Midbrain (tissue), 1 donor: Measurements from ENCODE around the gene ATP5F1E.
"Not testable (repeated sequence)": the region's sequence is repeated elsewhere in the genome, so short reads cannot be mapped to it uniquely, and the experiment has no call there.

Experiments used
- DNase-seq: peaks from one replicate; lab custom pipeline; 2025; lab: John Stamatoyannopoulos, UW

ATP5F1E gene

GRCh38 chr20:59019217-59019616 is 12.9 kb downstream of the ATP5F1E start, which contains the start of gene TUBB1:
TSS of gene TUBB1 (plus strand) at chr20:59019429. CDS start at chr20:59019523, 94 bp downstream.
- no peak for DNase-seq

DNA sequence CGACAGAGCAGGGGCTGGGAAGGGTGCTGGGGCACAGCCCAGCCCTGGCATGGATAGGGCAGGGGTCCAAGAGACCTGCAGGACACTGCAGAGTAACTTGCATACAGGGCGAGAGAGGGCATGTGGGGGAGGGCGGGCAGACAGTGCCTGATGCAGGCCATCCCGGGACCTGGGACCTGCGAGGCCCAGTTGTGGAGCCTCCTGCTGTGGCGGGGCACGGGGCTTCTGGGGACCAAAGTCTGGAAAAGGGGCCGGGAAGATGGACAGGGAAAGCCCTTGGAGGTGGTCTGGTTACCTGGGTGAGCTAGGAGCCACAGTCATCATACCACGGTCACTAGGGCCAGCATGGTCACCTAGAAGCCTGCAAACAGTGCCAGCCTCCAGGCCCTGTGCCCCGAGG is 13.3 kb downstream of the ATP5F1E start:
- DNase-seq = no peak

DNA sequence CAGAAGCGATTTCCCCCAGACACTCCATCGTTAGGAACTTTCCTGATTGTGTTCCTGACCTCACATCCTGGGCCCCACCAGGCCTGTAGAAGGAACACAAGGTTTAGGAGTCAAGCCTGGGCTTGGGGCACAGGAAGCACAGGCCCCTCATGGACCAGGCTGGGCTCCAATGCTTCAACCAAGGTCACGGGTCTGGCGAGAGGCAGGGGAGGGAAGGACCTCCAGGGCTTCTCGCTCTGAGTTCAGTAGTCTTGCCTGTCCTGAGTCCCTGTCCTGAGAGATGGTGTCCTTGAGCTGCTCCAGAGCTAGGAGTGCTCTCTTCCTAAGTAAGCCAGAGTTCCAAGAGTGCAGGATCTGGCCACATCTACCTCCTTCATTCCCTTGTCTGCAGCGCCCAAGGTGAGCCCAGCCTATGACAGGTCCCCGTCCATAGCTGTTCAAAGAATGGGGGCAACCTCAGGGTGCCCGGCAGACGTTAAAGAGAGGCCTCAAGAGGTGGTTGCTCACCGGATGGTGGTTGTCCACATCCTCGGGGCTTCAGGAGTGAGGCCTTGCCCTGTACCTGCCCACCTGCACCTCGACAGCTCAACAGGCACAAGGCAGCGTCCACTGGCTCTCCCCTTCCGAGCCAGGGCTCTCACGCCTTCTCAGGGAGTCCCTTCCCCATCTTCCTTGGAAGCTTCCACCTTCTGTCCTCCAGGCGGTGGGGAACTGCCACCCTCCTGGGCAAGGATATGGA is 14.5 kb downstream of the ATP5F1E start:
- DNase-seq = no peak

DNA sequence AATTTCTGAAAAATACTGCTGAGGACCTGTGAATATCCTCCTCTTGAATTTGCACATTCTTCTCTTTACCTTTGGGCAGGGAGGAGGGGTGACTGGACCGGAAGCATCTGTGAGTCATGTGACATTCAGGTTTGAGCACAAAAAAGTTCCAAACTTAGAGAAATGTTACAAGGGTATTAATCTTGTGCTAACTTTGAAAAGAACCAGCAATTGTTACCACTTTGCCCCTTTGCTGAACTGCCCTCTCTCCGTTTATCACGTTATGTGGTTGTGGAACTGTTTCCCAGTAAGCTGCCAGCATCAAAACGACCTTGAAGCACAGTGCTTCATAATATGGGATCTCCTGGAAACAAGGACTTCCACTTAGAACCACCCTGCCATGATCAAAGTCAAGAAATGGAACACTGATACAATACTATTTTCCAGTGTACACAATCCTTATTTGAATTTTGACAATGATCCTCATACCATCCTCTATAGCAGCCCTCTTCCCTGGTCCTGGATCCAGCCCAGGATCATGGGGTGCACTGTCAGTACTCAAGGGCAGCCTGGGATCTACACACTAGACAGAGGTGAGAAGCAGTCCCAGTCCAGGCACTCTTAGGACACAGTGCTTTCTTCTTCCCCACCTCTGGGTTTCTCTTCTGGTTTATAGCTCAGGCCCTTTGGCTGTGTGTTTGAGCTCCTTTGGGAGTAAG is 15.2 kb downstream of the ATP5F1E start:
- no peak for DNase-seq

DNA sequence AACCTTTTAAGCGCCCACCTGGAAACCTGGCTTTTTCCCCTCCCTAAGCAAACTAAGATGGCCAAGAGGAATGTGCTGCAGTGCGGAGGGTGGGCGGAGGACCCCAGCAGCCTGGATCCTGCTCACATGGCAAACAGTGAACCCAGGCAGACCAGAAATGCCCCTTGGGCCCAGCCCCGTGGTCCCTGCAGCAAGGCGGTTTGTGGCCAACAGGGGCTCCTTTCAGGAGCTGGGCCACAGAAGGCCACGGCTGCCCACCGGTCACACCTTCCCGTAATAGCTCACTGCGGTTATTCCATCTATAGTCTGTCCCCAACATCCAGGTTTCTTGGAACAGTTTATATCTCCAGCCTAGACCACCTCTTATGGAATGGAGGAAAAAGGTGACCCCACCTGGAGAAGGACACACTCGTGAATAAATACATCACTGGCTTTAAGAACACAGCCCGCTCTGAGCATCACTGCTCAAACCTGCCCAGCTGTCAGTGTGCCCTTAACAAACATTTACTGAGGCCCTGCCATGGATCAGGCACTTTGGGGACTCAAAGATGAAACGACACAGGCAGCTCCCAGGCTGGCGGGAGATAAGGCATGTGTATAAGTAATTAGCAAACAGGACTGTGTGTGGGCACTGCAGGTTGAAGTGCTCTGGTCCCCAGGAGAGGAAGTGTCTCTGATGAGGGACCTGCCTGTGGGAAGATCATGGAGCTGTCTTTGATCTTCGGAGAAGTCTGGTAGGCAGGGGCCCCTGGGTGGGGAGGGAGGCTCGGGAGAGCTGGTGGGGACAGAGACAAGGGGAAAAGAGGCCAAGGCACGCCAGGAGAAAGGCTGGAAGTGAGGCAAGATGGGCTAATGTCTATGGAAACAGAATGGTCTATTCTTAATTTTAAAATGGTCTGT is 16.1 kb downstream of the ATP5F1E start:
- no peak for DNase-seq

GRCh38 chr20:59015411-59015810 is 16.7 kb downstream of the ATP5F1E start:
- no peak for DNase-seq

- no peak for DNase-seq
Measured at GRCh38 chr20:59014680-59015389, 17.3 kb downstream of the ATP5F1E start.

- DNase-seq = no peak
Measured at GRCh38 chr20:59013959-59014608, 18.1 kb downstream of the ATP5F1E start.

GRCh38 chr20:59013031-59013951 is 18.8 kb downstream of the ATP5F1E start:
- no peak for DNase-seq

DNA sequence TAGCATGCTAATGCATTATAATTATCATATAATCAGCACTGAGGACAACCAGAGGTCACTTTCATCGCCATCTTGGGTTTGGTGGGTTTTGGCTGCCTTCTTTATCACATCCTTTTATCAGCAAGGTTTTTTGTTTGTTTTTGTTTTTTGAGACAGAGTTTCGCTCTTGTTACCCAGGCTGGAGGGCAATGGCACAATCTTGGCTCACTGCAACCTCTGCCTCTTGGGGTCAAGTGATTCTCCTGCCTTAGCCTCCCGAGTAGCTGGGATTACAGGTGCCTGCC is 20.3 kb downstream of the ATP5F1E start:
- DNase-seq = not testable (repeated sequence)

DNA sequence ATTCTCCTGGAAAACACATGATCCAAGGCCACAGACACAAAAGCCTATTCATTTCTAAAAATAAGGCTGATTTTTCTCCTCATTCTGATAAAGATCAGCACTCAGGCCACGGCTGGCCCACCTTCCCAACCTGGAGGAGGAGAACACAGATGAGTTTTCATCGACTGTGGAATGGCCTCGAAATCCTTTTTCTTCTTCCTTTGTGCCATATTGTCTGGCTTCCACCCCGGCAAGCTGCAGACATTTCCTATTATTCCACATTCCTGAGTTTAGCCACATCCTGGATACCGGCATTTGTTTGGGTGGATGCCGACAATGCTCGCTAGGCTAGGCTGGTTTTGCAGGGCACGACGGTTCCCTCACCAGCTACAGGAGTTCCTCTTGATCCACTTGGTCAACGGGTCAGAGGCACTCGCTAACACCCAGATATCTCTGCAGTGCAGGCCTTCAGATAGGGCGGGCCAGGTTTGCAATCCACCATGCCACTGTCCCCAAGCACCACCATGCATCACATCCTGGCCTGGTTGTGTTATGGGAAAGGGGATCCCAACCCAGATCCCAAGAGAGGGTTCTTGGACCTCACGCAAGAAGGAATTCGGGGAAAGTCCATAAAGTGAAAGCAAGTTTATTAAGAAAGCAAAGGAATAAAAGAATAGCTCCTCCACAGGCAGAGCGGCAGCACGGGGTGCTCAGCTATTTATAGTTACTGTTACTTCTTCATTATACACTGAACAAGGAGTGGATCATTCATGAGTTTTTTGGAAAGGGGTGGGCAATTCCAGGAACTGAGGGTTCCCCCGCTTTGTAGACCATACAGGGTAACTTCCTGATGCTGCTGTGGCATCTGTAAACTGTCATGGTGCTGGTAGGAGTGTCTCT is 20.9 kb downstream of the ATP5F1E start:
- DNase-seq = no peak

- no peak for DNase-seq
Measured at GRCh38 chr20:59010321-59010994, 21.7 kb downstream of the ATP5F1E start.

GRCh38 chr20:59008715-59009336 is 23.3 kb downstream of the ATP5F1E start:
- DNase-seq = no peak

DNA sequence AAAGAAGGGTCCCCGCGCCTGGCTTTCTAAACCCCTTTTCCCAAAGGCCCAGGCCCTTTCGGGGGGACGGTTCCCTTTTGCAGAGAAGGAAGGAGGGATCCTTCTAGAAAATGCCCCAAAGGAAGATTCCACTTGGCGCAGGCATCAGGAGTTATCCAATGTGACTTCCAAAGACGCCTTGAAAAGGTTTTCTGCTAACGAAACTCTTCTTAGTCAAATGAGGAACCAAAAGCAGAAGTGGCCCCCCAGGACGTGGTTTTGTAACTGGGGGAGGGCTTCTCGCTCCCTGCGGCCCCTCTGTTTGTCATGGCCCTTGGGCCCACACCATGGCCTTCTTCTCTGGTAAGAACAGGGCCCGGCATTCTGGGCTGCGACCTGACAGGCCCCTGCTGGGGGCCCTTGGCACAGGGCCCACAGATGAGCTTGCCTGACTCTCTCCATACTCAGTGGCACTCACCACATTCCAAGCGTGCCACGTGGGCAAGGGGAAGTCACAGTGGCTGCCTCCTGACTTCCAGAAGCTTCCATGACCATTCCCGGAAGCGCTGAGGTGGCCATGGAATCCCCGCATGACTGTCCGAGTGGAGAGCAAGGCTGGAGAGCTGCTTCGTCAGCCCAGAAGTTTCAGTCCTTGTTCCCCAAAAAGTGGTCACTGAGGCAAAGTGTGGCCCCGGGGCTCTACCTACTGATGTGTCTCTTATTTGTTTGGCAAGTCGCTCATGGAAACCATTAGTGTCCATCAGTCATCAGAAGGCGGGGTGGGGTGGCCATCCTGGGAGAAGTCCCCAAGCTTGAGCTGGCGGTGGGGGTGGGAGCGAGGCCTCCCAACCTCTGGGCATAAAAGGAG is 24.2 kb downstream of the ATP5F1E start:
- DNase-seq = no peak

- no peak for DNase-seq
Measured at GRCh38 chr20:59006864-59007664, 25.1 kb downstream of the ATP5F1E start, which contains the start of gene CTSZ. TSS of gene CTSZ (minus strand) at chr20:59007254. CDS start at chr20:59007128, 126 bp downstream.

DNA sequence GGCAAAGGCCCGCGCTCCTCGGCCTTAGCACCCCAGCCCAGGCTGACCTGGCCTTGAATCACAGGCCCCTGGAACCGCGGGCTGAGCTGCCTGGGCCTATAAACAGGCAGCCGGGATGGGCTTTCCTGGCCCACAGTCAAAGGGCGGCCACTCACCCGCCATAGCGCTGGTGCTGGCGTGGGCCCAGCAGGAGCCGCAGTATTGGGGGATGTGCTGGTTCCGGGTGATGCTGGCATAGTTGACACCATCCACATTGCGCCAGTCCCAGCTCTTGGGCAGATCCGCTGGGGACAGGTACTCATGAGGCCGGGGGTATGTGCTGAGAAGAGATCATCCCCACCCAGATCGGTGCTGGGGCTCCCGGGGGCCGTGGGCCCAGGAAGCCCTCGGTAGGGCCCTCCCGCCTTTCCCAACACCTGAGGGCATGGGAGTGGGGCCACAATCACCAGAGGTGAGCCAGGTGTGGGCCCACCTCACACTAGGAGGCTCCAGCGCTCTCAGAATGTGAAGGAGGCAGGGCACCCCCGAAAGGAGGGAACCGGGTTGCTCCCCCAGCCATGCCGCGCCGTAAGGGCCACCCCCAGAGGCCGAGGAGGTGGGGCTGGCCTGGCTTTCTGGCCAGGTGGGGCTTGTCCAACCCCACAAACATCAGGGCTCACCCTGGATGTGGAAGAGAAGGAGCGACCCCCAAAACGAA is 25.8 kb downstream of the ATP5F1E start:
- DNase-seq = no peak
